HTR-8/SVneo (cell line): Measurements from ENCODE around the gene DACT3.
"Not testable (repeated sequence)": the region's sequence is repeated elsewhere in the genome, so short reads cannot be mapped to it uniquely, and the experiment has no call there.

Experiments
- DNase-seq: peaks from one replicate; pipeline ENCODE4 v3.0.0; 2011; ENCODE audit warnings: low spot score, mixed read lengths; ENCODE audit not compliant: insufficient read length
- FAIRE-seq: peaks from 2 replicates; lab custom pipeline; 2011; peaks lifted over from hg19 to GRCh38; lab: Jason Lieb, UNC

DACT3 gene

DNA sequence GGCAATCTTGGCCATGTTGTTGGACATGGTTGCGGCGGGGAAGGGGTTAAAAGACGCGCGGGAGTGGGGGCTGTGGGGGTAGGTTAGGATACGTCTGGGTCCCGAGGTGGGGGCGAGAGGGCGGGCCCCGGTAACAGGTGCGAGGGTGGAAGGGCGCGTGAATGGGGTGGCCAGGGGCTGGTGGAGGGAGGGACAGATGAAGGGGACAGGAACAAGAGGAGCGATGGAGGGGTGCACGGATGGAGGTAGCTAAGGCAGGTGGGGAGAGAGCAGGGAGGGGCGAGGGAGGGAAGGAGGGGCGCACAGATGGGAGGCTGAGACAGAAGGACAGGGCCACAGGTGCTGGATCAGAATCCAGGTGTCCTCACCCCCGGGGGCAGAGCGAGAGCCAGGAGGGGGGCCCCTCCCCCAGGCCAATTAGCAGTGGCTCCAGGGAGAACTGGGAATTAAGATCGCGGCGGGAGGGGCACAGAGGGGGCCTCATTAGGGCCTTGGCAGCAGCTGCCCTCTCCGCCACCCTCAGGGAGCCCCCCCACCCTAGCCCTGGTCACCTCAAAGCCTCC lies 26.2 kb downstream of the DACT3 start:
- FAIRE-seq (no peak), DNase-seq (no peak)

DNA sequence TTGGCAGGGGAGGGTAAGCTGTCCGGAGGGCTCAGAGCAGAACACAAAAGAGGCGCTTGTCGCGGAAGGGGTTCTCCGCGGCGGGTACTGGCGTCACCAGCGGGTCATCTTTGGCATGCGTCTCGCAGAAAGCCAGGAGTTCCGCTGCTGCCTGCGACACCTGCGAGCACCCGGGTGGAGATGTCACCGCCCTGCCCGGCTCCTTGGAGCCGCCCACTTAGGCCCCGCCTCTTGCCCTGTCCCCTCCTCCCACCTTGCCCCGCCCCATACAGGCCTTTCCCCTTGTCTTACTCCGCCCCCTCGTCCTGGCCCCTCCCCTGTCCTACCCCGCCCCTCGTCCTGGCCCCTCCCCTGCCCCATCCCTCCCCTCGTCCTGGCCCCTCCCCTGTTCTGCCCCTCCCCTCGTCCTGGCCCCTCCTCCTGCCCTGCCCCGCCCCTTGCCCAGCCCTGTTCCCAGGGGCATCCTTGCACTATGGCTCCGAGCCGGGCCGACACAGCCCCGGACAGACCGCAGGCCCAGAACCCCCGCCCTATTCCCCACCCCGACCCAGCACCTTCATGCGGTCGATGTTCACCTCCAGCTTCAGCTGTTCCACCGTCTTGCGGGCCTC lies 26.8 kb downstream of the DACT3 start:
- DNase-seq (peak; percentile 59), FAIRE-seq (peak; percentile 40)

DNA sequence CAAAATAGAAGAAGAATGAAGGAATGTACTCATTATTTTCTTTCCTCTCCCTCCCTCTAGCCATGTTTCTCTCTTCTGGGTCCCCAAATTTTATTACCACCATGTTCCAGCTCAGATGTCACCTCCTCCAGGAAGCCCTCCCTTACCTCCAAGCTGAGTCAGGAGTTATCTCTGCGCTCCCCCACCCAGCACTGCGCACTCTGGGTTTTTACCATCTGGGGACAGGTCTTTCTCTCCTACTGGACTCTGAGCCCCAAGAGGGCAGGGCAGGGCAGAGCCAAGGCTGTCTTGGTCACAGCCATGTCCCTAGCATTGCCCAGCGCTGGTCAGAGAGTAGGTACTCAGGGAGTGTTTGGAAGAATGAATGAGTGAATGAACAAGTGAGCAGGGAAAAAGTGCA lies 27.9 kb downstream of the DACT3 start:
- DNase-seq (no peak), FAIRE-seq (no peak)

DNA sequence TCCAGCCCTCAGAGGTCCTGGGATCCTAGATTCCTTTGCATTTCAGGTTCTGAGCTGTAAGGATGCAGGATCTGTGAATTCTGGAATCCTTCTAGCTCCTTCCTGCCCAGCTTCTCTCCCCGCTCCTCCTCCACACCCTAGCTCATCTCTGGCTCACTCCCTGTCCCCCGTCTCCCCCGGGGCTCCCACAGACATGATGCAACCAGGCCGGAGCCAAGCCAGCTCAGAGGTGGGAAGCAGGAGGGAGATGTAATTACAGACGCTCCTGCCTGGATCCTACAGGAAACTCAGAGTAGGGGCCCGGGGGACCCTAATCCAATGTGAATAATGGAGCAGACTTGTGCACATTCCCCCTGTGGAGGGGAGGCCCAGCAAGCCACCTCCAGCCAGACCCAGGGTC lies 29.5 kb downstream of the DACT3 start:
- DNase-seq = peak; percentile 43
- FAIRE-seq = no peak

DNA sequence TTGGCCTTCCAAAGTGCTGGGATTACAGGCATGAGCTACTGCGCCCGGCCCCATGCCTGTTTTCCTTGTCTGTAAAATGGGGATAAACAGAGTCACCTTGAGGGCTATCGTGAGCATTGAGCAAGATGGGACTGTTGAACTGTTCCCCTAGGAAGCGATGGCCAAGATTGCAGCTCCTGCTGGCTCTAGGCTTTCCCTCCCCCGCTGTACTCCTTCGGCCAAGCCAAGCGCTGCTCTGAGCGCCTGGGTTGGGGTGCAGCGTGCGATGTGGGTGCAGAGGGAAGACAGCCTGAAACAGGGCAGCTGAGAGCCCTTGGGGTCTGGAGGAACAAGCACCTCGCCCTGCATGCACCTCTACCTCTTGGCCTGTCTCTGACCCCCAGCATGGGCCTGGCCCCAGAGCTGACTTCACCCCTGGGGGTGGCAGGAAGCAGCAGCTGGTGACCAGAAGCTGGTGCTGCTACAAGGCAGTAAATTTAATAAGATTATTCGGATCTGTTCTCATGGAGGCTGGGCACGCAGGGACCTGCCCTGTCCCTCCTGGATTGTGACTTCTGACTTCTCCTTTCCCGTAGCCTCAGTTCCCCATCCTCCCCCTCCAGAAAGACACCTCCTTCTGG lies 30.3 kb downstream of the DACT3 start:
- FAIRE-seq (no peak), DNase-seq (no peak)

GRCh38 chr19:46629546-46630025 lies 31.4 kb downstream of the DACT3 start:
- FAIRE-seq = no peak
- DNase-seq = no peak

GRCh38 chr19:46628970-46629369 lies 32.0 kb downstream of the DACT3 start:
- DNase-seq, FAIRE-seq: not testable (repeated sequence)

DNA sequence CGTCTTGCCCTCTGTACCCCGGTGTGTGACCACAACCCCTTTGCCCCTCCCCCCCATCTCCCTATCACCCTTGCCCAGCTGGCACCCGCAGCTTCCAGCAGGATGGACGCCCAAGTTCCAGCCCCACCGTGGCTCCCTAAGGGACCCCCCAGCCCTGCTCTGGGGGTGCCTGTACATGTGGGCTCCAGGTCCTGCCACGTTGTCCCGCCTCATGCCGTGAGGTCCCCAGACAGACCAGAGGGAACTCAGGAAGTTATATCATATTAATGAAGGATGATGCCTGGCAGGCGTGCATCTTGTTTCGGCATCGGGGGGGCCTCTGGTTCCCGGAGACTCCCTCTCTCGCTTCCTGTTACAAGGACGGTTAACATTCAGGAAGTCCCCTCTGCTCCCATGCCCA lies 34.5 kb downstream of the DACT3 start:
- FAIRE-seq (no peak), DNase-seq (no peak)

- DNase-seq (no peak), FAIRE-seq (no peak)
These were observed 35.3 kb downstream of the DACT3 start for GRCh38 chr19:46625731-46626130.

- DNase-seq (peak; percentile 75), FAIRE-seq (peak; percentile 77)
These were observed 35.9 kb downstream of the DACT3 start, which contains the start of gene PTGIR for GRCh38 chr19:46624958-46625661. TSS of gene PTGIR (minus strand) at chr19:46625089. CDS start at chr19:46624225, 864 bp downstream.

DNA sequence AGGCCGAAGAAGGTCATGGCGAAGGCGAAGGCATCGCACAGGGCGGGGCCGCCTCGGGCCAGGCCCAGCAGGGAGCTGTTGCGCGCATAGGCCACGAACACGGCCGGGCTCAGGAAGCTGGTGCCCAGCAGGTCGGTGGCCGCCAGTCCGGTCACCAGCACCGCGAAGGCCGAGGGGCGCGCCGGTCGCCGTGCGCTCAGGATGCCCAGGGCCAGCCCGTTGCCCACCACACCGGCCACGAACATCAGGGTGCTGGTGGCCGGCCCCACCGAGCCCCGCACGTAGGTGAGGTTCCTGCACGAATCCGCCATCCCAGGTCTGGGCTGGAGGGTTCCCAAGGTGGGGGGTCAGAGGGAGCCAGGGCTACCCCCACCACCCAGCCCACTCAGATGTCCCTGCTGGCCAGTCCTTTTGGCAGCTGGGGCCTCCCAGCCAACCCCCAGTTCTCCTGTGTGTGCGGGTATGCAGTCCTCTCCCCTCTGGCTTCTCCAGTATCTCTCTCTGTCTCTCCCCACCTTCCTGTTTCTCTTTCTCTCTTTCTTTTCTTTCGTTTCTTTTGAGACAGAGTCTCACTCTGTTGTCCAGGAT lies 37.0 kb downstream of the DACT3 start:
- DNase-seq = no peak
- no peak for FAIRE-seq

DNA sequence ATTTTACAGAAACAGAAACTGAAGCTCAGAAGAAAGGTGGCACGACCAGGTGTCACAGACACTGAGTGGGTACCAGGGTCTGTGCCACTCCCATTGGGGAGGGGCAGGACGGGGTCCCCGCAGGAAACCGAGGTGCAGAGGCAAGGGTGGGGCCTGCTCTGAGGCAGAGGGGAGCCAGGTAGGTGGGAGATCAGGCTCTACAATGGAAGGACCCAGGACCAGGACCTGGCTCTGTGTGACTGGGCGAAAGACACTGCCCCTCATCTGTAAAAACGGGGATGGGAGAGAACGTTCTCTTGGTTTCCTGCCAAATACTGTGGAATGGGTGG lies 38.9 kb downstream of the DACT3 start:
- DNase-seq (no peak), FAIRE-seq (no peak)

DNA sequence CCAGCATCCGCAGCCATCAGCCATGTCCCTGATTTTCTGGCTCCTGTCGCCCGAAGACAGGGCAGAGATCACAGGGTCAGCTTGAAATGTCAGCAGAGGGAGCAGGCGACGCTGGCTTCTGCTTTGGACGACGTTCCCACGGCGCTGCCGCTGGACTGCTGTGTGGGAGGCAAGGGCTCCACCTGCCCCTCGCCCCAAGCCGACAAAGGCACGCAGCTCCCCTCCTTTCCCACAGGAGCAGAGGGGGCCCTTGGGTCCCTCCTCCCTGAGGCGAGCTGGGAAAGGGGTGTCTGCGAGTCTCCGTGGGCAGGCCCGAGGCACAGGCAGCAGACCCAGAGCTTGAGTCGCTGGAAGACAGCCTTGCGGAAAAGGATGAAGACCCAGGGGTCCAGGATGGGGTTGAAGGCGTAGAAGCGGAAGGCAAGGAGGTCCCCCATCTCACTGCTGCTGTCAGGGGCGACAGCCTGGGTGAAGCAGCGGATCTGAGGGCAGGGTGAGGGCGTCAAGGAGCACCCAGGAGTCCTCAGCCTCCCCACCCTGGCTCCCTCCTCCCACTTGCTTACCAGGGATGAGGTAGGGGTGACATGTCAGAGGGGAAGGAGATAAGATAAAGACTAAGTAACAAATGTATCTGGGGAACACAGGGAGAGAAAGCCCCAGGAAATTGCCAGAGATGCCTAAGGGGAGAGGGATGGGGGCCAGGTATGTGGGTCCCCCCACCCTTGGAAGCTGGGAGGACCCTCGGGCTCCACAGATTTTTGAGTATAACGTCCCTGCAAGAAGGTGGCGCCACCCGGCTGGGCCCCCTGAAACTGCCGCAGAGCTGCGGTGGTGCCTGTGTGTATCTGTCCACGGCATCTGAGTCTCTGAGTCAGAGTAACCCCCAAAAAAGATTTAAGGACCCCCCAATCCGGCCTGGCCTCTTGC lies 39.5 kb downstream of the DACT3 start:
- DNase-seq (no peak), FAIRE-seq (no peak)

DNA sequence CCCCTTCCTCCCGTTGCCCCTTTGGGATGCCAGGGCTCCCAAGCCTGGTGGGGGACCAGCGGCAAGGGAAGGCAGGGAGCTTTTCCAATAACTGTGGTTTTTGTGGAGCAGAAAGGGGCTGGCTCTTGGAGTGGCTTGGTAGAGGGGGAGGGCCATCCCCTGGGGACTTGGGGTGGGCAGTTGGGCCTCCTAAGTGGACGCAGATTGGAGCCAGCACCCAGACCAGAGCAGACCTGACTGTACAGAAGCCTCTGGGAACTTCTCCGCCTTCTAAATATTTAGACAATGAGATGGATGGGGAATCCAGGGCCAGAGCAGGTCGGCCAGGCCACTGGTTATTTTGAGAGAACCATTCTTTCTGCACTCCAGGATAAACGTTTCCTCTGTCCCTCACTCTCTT lies 40.3 kb downstream of the DACT3 start:
- FAIRE-seq = no peak
- DNase-seq = no peak

DNA sequence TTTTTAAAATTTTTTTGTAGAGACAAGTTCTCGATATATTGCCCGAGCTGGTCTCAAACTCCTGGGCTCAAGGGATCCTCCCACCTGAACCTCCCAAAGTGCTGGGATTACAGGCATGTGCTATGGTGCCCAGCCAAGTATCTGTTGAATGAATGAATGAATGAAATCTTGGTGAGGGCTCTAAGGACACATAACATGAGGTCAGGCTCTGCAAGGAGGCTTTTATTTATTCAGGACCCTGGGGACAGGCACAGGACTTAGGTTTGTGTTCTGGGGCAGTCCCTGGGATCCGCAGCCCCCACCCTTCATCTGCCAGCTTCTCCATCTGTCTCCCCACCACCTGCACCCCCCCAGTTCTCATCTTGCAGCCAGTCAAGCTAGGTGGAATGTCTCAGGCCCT lies 40.7 kb downstream of the DACT3 start:
- DNase-seq (no peak), FAIRE-seq (no peak)

- no peak for DNase-seq
- FAIRE-seq = no peak
These were observed 42.2 kb downstream of the DACT3 start for GRCh38 chr19:46618670-46619231.

DNA sequence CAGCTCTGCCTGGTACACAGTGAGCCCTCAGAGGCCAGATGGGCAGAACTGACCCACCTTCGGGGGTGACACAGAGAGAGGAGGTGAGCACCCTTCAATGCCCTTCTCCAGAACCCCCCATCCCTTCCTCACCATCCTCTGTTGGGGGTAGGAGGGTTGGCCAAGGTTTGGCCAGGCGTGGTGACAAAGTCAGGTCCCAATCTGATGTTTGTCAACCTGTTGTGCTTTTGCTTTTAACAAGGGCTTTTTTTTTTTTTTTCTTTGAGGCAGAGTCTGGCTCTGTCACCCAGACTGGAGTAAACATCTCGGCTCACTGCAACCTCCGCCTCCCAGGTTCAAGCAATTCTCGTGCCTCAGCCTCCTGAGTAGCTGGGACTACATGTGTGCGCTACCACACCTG lies 43.4 kb downstream of the DACT3 start:
- DNase-seq (no peak), FAIRE-seq (no peak)

GRCh38 chr19:46616631-46617322 lies 44.2 kb downstream of the DACT3 start:
- FAIRE-seq (no peak), DNase-seq (peak; percentile 73)

- FAIRE-seq (no peak), DNase-seq (no peak)
These were observed 45.0 kb downstream of the DACT3 start for GRCh38 chr19:46615966-46616365.
